ENCODE results near the gene LTB4R.

The LTB4R gene

GRCh38 chr14:24304019-24304387 lies 7.3 kb upstream of the LTB4R start:
- no peak for DNase-seq

GRCh38 chr14:24307156-24307574 lies 4.1 kb upstream of the LTB4R start:
- no peak for DNase-seq

- no peak for DNase-seq
These were observed 3.5 kb upstream of the LTB4R start, which contains the start of gene CIDEB for GRCh38 chr14:24307575-24308341. Gene CIDEB (minus strand): TSS chr14:24307977. CDS start chr14:24307858, 119 bp downstream.

- DNase-seq = no peak
These were observed 2.8 kb upstream of the LTB4R start for GRCh38 chr14:24308342-24309124.

GRCh38 chr14:24309538-24310264 lies 1.6 kb upstream of the LTB4R start, which contains the start of gene LTB4R2:
Gene LTB4R2 (plus strand): TSS chr14:24310140. CDS start chr14:24310665, 525 bp downstream.
- DNase-seq = no peak

- no peak for DNase-seq
These were observed 1.0 kb upstream of the LTB4R start for GRCh38 chr14:24310265-24310645.

GRCh38 chr14:24311837-24312615 lies 724 bp downstream of the LTB4R start:
- DNase-seq = no peak

- no peak for DNase-seq
These were observed 1.6 kb downstream of the LTB4R start for GRCh38 chr14:24312736-24313507.

- no peak for DNase-seq
These were observed 2.6 kb downstream of the LTB4R start for GRCh38 chr14:24313913-24314312.

- DNase-seq = no peak
These were observed 3.3 kb downstream of the LTB4R start for GRCh38 chr14:24314377-24315193.

GRCh38 chr14:24315243-24315806 lies 4.0 kb downstream of the LTB4R start:
- no peak for DNase-seq

GRCh38 chr14:24315807-24316596 lies 4.7 kb downstream of the LTB4R start:
- DNase-seq = no peak

GRCh38 chr14:24316597-24316950 lies 5.3 kb downstream of the LTB4R start:
- DNase-seq = no peak

- no peak for DNase-seq
These were observed 6.0 kb downstream of the LTB4R start for GRCh38 chr14:24317141-24317928.

- no peak for DNase-seq
These were observed 10.1 kb downstream of the LTB4R start for GRCh38 chr14:24321212-24321975.

GRCh38 chr14:24322672-24323071 lies 11.4 kb downstream of the LTB4R start:
- no peak for DNase-seq

GRCh38 chr14:24323341-24323740 lies 12.0 kb downstream of the LTB4R start:
- DNase-seq = no peak

- DNase-seq = no peak
These were observed 12.7 kb downstream of the LTB4R start for GRCh38 chr14:24324024-24324423.

All from NCI-H510A (cell line).